MM.1S (cell line): ENCODE results near the gene CCDC13.

ENCODE experiments used
- DNase-seq: peaks from one replicate; pipeline ENCODE4 v3.0.0-alpha.2; 2015
- H2AFZ ChIP-seq: fragments of 300-600 bp; sonication (generic); 2 replicates; pipeline ENCODE4 v1.6.0; 2016; ENCODE audit warnings: antibody characterized with exemption, low read length
- H3F3A ChIP-seq: fragments of 300-600 bp; sonication (generic); 2 replicates; pipeline ENCODE4 v1.6.1; 2016; ENCODE audit warnings: mild to moderate bottlenecking, antibody characterized with exemption, low read length, moderate library complexity, mixed read lengths; ENCODE audit not compliant: insufficient read depth
- H3K27ac ChIP-seq: fragments of 300-600 bp; sonication (generic); 2 replicates; pipeline ENCODE4 v1.5.1; 2016; ENCODE audit warnings: mild to moderate bottlenecking, low read length
- H3K27me3 ChIP-seq: fragments of 300-600 bp; sonication (generic); replicated peaks from 2 replicates; pipeline ENCODE4 v1.6.0; 2016; ENCODE audit warnings: low read length; ENCODE audit not compliant: insufficient read depth
- H3K36me3 ChIP-seq: fragments of 300-600 bp; sonication (generic); replicated peaks from 2 replicates; pipeline ENCODE4 v1.6.1; 2016; ENCODE audit warnings: mild to moderate bottlenecking, low read length, mixed read lengths; ENCODE audit not compliant: insufficient read depth
- H3K4me1 ChIP-seq: fragments of 300-600 bp; sonication (generic); 2 replicates; pipeline ENCODE4 v1.6.1; 2016; ENCODE audit warnings: low read length, mixed read lengths
- H3K4me2 ChIP-seq: fragments of 300-600 bp; sonication (generic); 2 replicates; pipeline ENCODE4 v1.6.0; 2016; ENCODE audit warnings: low read depth, low read length
- H3K4me3 ChIP-seq: fragments of 300-600 bp; sonication (generic); 2 replicates; pipeline ENCODE4 v1.5.1; 2016; ENCODE audit warnings: low read length, mixed read lengths
- H3K79me2 ChIP-seq: fragments of 300-600 bp; sonication (generic); 2 replicates; pipeline ENCODE4 v1.6.1; 2016; ENCODE audit warnings: mixed run types, low read length, mixed read lengths
- H3K9ac ChIP-seq: fragments of 300-600 bp; sonication (generic); 2 replicates; pipeline ENCODE4 v1.6.1; 2016; ENCODE audit warnings: low read length, mixed read lengths
- H3K9me2 ChIP-seq: fragments of 300-600 bp; sonication (generic); replicated peaks from 2 replicates; pipeline ENCODE4 v1.6.1; 2016; ENCODE audit warnings: mild to moderate bottlenecking, low read length, mixed read lengths; ENCODE audit not compliant: insufficient read depth
- H3K9me3 ChIP-seq: fragments of 300-600 bp; sonication (generic); replicated peaks from 2 replicates; pipeline ENCODE4 v1.6.1; 2016; ENCODE audit warnings: mild to moderate bottlenecking, low read length, mixed read lengths; ENCODE audit not compliant: insufficient read depth
- H4K20me1 ChIP-seq: fragments of 300-600 bp; sonication (generic); 2 replicates; pipeline ENCODE4 v1.6.1; 2016; ENCODE audit warnings: mild to moderate bottlenecking, low read length, moderate library complexity, mixed read lengths; ENCODE audit not compliant: insufficient read depth
- CTCF ChIP-seq: fragments of 300-600 bp; sonication (generic); IDR thresholded peaks from 2 replicates; pipeline ENCODE4 v1.5.1; 2016; ENCODE audit warnings: antibody characterized with exemption, low read length, mixed read lengths
- EZH2 ChIP-seq: fragments of 300-600 bp; sonication (generic); optimal IDR thresholded peaks from 2 replicates; pipeline ENCODE3; 2017; ENCODE audit warnings: low read depth, mild to moderate bottlenecking, antibody characterized with exemption, low read length, mixed read lengths
- EZH2phosphoT487 ChIP-seq: fragments of 300-600 bp; sonication (generic); IDR thresholded peaks from 2 replicates; pipeline ENCODE4 v1.6.1; 2018; ENCODE audit warnings: antibody characterized with exemption, low read length

Gene CCDC13

GRCh38 chr3:42799376-42799775 is 26.3 kb upstream of the CCDC13 start:
- no peaks in the 10 kb centered on the region for H4K20me1 ChIP-seq
- no peaks in the 10 kb centered on the region for H3K36me3 ChIP-seq
- H3K79me2 ChIP-seq = peaks cover 52% of the 10 kb centered on the region
- TF ChIP-seq EZH2 = no peak
- no peak for TF ChIP-seq CTCF
- no peak for TF ChIP-seq EZH2phosphoT487
- H3K27ac ChIP-seq = no peak overlapping the region
- no peak overlapping the region for H3K4me2 ChIP-seq
- peaks cover 6% of the 10 kb centered on the region for H3F3A ChIP-seq
- H3K27me3 ChIP-seq = no peaks in the 10 kb centered on the region
- no peaks in the 10 kb centered on the region for H3K9me3 ChIP-seq
- no peak overlapping the region for H2AFZ ChIP-seq
- peaks cover 8% of the 10 kb centered on the region; the same call in 1 of the 2 replicates for H3K4me1 ChIP-seq
- H3K9me2 ChIP-seq = no peaks in the 10 kb centered on the region
- no peak overlapping the region for H3K9ac ChIP-seq
- no peak overlapping the region for H3K4me3 ChIP-seq
- no peak for DNase-seq

GRCh38 chr3:42796332-42796885 is 23.4 kb upstream of the CCDC13 start:
- H3K79me2 ChIP-seq = peaks cover 25% of the 10 kb centered on the region
- H3K4me2 ChIP-seq = no peak overlapping the region

DNA sequence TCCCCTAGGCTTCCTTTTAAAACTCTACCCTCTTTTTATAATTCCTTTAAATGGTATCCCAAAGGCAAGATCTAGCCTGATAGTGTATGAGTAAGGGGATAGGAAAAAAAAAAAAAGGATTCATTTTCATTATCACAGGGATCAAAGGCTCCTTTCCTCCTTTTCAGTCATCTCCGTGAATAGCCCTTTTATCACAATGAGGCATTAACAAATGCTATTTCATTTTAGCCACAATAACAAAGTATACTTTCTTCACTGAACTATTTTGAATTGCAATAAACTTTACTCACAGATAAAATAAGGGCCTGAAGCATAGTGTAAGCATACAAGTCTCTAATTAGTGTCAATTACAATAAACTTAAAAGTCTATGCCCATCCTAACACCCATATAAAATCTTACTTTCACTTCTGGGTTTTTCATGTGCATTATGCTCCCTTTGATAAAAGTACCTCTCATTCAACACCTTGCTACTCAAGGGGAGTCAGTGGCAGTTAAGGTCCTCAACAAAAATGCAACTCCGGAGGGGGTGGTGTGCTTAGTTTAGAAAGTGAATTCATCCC is 22.6 kb upstream of the CCDC13 start:
- Histone ChIP-seq H3K9me3 (no peaks in the 10 kb centered on the region), H3K79me2 (peaks cover 18% of the 10 kb centered on the region), H4K20me1 (no peaks in the 10 kb centered on the region), H2AFZ (no peak overlapping the region), H3K36me3 (peaks cover 3% of the 10 kb centered on the region; the same call in 1 of the 2 replicates), H3K9me2 (no peaks in the 10 kb centered on the region), H3F3A (no peaks in the 10 kb centered on the region), H3K27me3 (no peaks in the 10 kb centered on the region), H3K9ac (no peak overlapping the region), H3K27ac (no peak overlapping the region), H3K4me2 (no peak overlapping the region), H3K4me3 (no peak overlapping the region), H3K4me1 (no peaks in the 10 kb centered on the region)
- no peak for DNase-seq
- TF ChIP-seq EZH2 (no peak), CTCF (no peak), EZH2phosphoT487 (no peak)

More at GRCh38 chr3:42796332-42796885, 23.4 kb upstream of the CCDC13 start:
- TF ChIP-seq EZH2phosphoT487 = no peak
- no peak for TF ChIP-seq CTCF
- TF ChIP-seq EZH2 = no peak
- H3K36me3 ChIP-seq = peaks cover 2% of the 10 kb centered on the region; the same call in 1 of the 2 replicates
- no peaks in the 10 kb centered on the region for H3K27me3 ChIP-seq
- no peak overlapping the region for H3K9ac ChIP-seq
- DNase-seq = no peak
- no peak overlapping the region for H2AFZ ChIP-seq
- no peaks in the 10 kb centered on the region for H3K9me2 ChIP-seq
- H3K27ac ChIP-seq = no peak overlapping the region
- no peaks in the 10 kb centered on the region for H3K9me3 ChIP-seq
- H3F3A ChIP-seq = no peaks in the 10 kb centered on the region
- no peaks in the 10 kb centered on the region for H3K4me1 ChIP-seq
- no peaks in the 10 kb centered on the region for H4K20me1 ChIP-seq
- no peak overlapping the region for H3K4me3 ChIP-seq
